ENCODE results near the gene SYT17.
"Not testable (repeated sequence)": the region's sequence is repeated elsewhere in the genome, so short reads cannot be mapped to it uniquely, and the experiment has no call there.

SYT17 gene

DNA sequence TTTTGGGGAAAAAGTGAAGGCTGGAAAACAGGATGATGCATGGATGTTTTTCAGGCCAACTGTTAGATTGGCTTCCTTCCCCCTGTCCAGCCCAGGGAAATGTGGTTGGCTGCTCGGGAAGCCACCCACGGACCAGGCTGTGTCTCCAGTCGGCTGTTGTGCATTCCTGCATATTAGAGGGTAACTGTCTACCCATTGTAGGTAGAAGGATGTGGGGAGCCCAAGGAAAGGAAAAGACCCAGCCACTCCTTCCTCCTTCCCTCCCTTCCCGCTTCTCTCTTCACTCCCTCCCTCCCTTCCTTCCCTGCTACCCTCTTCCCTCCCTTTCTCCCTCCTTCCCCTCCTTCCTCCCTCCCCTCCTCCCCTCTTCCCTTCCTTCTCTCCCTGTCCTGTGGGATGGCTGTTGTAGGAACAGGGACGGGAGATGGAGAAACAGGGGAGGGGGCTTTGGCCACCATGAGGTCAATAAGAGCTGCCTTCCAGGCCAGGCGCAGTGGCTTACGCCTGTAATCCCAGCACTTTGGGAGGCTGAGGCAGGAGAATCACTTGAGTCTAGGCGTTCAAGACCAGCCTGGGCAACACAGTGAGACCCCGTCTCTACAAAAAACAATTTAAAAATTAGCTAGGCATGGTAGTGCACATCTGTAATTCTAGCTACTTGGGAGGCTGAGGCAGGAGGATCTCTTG, 16.9 kb downstream of the SYT17 start:
- Histone ChIP-seq H3K4me2 (ENCODE audit: low read length) (no peak overlapping the region), H3K27ac (ENCODE audit: low read depth, low read length) (no peak overlapping the region), H3K4me3 (ENCODE audit: low read depth, low read length) (no peak overlapping the region), H4K12ac (ENCODE audit: low read depth, low read length) (no peak overlapping the region), H3K36me3 (ENCODE audit: control insufficient read depth in 1 of 2, insufficient read depth in 2 of 2, low read length in 2 of 2) (no peaks in the 10 kb centered on the region), H3K18ac (ENCODE audit: low read length) (no peak overlapping the region), H3K23ac (ENCODE audit: low read length) (no peak overlapping the region), H3K14ac (ENCODE audit: low read length) (no peak overlapping the region), H4K8ac (ENCODE audit: low read depth, low read length) (no peak overlapping the region), H3K4me1 (ENCODE audit: control insufficient read depth in 1 of 2, insufficient read depth in 2 of 2, low read length in 2 of 2) (no peaks in the 10 kb centered on the region), H4K91ac (ENCODE audit: low read depth, low read length) (no peak overlapping the region), H2BK5ac (ENCODE audit: low read depth, low read length, poor library complexity) (no peak overlapping the region), H3K4ac (ENCODE audit: low read depth, low read length) (no peak overlapping the region), H2BK12ac (ENCODE audit: low read length) (no peak overlapping the region), H3K27me3 (ENCODE audit: insufficient read depth, low read length) (no peaks in the 10 kb centered on the region), H3K9ac (ENCODE audit: low read length) (no peak overlapping the region), H2BK120ac (ENCODE audit: insufficient read depth, low read length, poor library complexity) (no peak overlapping the region), H3K9me3 (ENCODE audit: insufficient read depth, low read depth, low read length) (peaks cover 3% of the 10 kb centered on the region), H2AK5ac (ENCODE audit: low read length) (no peak overlapping the region), H3K79me2 (ENCODE audit: control insufficient read depth, insufficient read depth, low read length, poor library complexity) (no peaks in the 10 kb centered on the region), H2AFZ (ENCODE audit: insufficient read depth, low read length, poor library complexity) (no peak overlapping the region), H3K79me1 (ENCODE audit: low read length) (peaks cover 7% of the 10 kb centered on the region)
- no CpG with 5 or more reads among the region's 9 CpGs for WGBS (ENCODE audit: extremely low coverage, insufficient coverage, insufficient read length)
- DNase-seq = no peak

DNA sequence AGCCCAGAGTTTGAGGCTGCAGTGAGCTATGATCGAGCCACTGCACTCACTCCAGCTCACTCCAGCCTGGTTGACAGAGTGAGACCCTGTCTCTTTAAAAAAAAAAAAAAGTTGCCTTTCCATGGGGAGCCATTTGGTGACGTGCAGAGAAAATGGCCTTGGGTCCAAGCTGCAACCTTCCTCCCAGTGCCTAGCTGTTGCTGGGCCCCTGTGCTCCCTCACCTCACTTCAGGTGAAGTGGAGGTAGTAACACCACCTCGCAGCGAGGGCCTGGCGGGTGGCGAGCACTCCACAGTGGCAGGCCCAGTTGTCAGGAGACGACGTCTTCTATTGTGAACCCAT, 17.4 kb downstream of the SYT17 start:
- Histone ChIP-seq H3K36me3 (ENCODE audit: control insufficient read depth in 1 of 2, insufficient read depth in 2 of 2, low read length in 2 of 2) (no peaks in the 10 kb centered on the region), H3K9ac (ENCODE audit: low read length) (no peak overlapping the region), H3K14ac (ENCODE audit: low read length) (no peak overlapping the region), H2AFZ (ENCODE audit: insufficient read depth, low read length, poor library complexity) (no peak overlapping the region), H4K8ac (ENCODE audit: low read depth, low read length) (no peak overlapping the region), H3K4me3 (ENCODE audit: low read depth, low read length) (no peak overlapping the region), H4K12ac (ENCODE audit: low read depth, low read length) (no peak overlapping the region), H3K27ac (ENCODE audit: low read depth, low read length) (no peak overlapping the region), H2BK120ac (ENCODE audit: insufficient read depth, low read length, poor library complexity) (no peak overlapping the region), H3K9me3 (ENCODE audit: insufficient read depth, low read depth, low read length) (peaks cover 3% of the 10 kb centered on the region), H3K79me1 (ENCODE audit: low read length) (peaks cover 7% of the 10 kb centered on the region), H3K4me1 (ENCODE audit: control insufficient read depth in 1 of 2, insufficient read depth in 2 of 2, low read length in 2 of 2) (no peaks in the 10 kb centered on the region), H4K91ac (ENCODE audit: low read depth, low read length) (no peak overlapping the region), H3K27me3 (ENCODE audit: insufficient read depth, low read length) (no peaks in the 10 kb centered on the region), H3K23ac (ENCODE audit: low read length) (no peak overlapping the region), H2BK5ac (ENCODE audit: low read depth, low read length, poor library complexity) (no peak overlapping the region), H3K4ac (ENCODE audit: low read depth, low read length) (no peak overlapping the region), H2BK12ac (ENCODE audit: low read length) (no peak overlapping the region), H2AK5ac (ENCODE audit: low read length) (no peak overlapping the region), H3K79me2 (ENCODE audit: control insufficient read depth, insufficient read depth, low read length, poor library complexity) (no peaks in the 10 kb centered on the region), H3K18ac (ENCODE audit: low read length) (no peak overlapping the region), H3K4me2 (ENCODE audit: low read length) (no peak overlapping the region)
- no CpG with 5 or more reads among the region's 8 CpGs for WGBS (ENCODE audit: extremely low coverage, insufficient coverage, insufficient read length)
- DNase-seq = no peak

DNA sequence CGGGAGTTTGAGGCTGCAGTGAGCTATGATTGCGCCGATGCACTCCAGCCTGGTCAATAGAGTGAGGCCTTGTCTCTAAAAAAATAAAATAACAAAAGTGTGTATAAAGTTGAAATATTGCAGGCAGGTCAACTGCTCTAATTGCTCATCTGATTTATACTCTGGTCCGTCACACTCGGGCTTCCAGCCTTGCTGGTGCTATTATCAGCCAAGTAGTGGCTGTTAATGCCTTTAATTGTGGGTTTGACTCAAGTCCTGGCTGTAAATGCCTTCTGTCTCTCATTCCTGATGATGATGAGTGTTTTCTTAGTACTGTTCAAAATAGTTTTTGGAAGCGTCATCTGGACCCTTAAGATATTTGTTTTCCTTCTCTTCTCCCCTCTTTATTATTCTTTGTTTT, 18.4 kb downstream of the SYT17 start:
- H3K36me3 ChIP-seq (ENCODE audit: control insufficient read depth in 1 of 2, insufficient read depth in 2 of 2, low read length in 2 of 2) = no peaks in the 10 kb centered on the region
- H3K9ac ChIP-seq (ENCODE audit: low read length) = no peak overlapping the region
- H3K79me2 ChIP-seq (ENCODE audit: control insufficient read depth, insufficient read depth, low read length, poor library complexity) = no peaks in the 10 kb centered on the region
- H3K14ac ChIP-seq (ENCODE audit: low read length) = no peak overlapping the region
- no peak overlapping the region for H2BK120ac ChIP-seq (ENCODE audit: insufficient read depth, low read length, poor library complexity)
- no peak overlapping the region for H3K4me3 ChIP-seq (ENCODE audit: low read depth, low read length)
- H2AFZ ChIP-seq (ENCODE audit: insufficient read depth, low read length, poor library complexity) = no peak overlapping the region
- H3K79me1 ChIP-seq (ENCODE audit: low read length) = peaks cover 7% of the 10 kb centered on the region
- no peak overlapping the region for H4K91ac ChIP-seq (ENCODE audit: low read depth, low read length)
- no CpG with 5 or more reads among the region's 6 CpGs for WGBS (ENCODE audit: extremely low coverage, insufficient coverage, insufficient read length)
- no peak overlapping the region for H3K27ac ChIP-seq (ENCODE audit: low read depth, low read length)
- peaks cover 3% of the 10 kb centered on the region for H3K9me3 ChIP-seq (ENCODE audit: insufficient read depth, low read depth, low read length)
- no peak overlapping the region for H3K23ac ChIP-seq (ENCODE audit: low read length)
- H3K4ac ChIP-seq (ENCODE audit: low read depth, low read length) = no peak overlapping the region
- no peak overlapping the region for H4K12ac ChIP-seq (ENCODE audit: low read depth, low read length)
- H3K4me1 ChIP-seq (ENCODE audit: control insufficient read depth in 1 of 2, insufficient read depth in 2 of 2, low read length in 2 of 2) = peaks cover 0 to 2% of the 10 kb centered on the region in 2 experiments
- H3K18ac ChIP-seq (ENCODE audit: low read length) = no peak overlapping the region
- H2BK5ac ChIP-seq (ENCODE audit: low read depth, low read length, poor library complexity) = no peak overlapping the region
- no peak overlapping the region for H3K4me2 ChIP-seq (ENCODE audit: low read length)
- no peak overlapping the region for H4K8ac ChIP-seq (ENCODE audit: low read depth, low read length)
- H2AK5ac ChIP-seq (ENCODE audit: low read length) = no peak overlapping the region
- no peaks in the 10 kb centered on the region for H3K27me3 ChIP-seq (ENCODE audit: insufficient read depth, low read length)
- H2BK12ac ChIP-seq (ENCODE audit: low read length) = no peak overlapping the region
- no peak for DNase-seq

DNA sequence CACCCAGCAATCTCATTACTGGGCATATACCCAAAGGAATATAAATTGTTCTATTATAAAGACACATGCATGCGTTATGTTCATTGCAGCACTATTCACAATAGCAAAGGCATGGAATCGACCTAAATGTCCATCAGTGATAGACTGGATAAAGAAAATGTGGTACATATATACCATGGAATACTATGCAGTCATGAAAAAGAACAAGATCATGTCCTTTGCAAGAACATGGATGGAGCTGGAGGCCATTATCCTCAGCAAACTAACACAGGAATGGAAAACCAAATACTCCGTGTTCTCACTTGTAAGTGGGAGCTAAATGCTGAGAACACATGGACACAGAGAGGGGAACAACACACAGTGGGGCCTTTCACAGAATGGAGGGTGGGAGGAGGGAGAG, 19.9 kb downstream of the SYT17 start:
- not testable (repeated sequence) for H2BK5ac ChIP-seq (ENCODE audit: low read depth, low read length, poor library complexity); H3K4me3 ChIP-seq (ENCODE audit: low read depth, low read length); H4K91ac ChIP-seq (ENCODE audit: low read depth, low read length); H3K9ac ChIP-seq (ENCODE audit: low read length); H3K79me1 ChIP-seq (ENCODE audit: low read length); H3K27ac ChIP-seq (ENCODE audit: low read depth, low read length); H4K8ac ChIP-seq (ENCODE audit: low read depth, low read length); H2AK5ac ChIP-seq (ENCODE audit: low read length); H3K9me3 ChIP-seq (ENCODE audit: insufficient read depth, low read depth, low read length); H3K23ac ChIP-seq (ENCODE audit: low read length); H3K79me2 ChIP-seq (ENCODE audit: control insufficient read depth, insufficient read depth, low read length, poor library complexity); H3K18ac ChIP-seq (ENCODE audit: low read length); H4K12ac ChIP-seq (ENCODE audit: low read depth, low read length); H3K4me2 ChIP-seq (ENCODE audit: low read length); H3K4me1 ChIP-seq (ENCODE audit: control insufficient read depth in 1 of 2, insufficient read depth in 2 of 2, low read length in 2 of 2); H3K36me3 ChIP-seq (ENCODE audit: control insufficient read depth in 1 of 2, insufficient read depth in 2 of 2, low read length in 2 of 2); H2BK12ac ChIP-seq (ENCODE audit: low read length); H2BK120ac ChIP-seq (ENCODE audit: insufficient read depth, low read length, poor library complexity); H2AFZ ChIP-seq (ENCODE audit: insufficient read depth, low read length, poor library complexity); DNase-seq; H3K14ac ChIP-seq (ENCODE audit: low read length); H3K4ac ChIP-seq (ENCODE audit: low read depth, low read length); H3K27me3 ChIP-seq (ENCODE audit: insufficient read depth, low read length)
- no CpG with 5 or more reads among the region's 3 CpGs for WGBS (ENCODE audit: extremely low coverage, insufficient coverage, insufficient read length)

All from trophoblast cell (in vitro differentiated cells and primary cell).